Esophagus muscularis mucosa (tissue), 3 donors: Measurements from ENCODE around the gene CHAD.

ENCODE experiments used
- POLR2AphosphoS5 ChIP-seq, 2 donors: sonication (generic); formaldehyde crosslinking; IDR thresholded peaks; one replicate each; pipeline ENCODE4 v1.6.1; 2017; ENCODE audit warnings: antibody characterized with exemption in 2 of 2
- TF ChIP-seq, protein P1 (sequence below), 3 experiments: fragments of 200-600 bp in 2 of 3; fragments of 450-650 bp in 1 of 3; sonication (generic) in 2 of 3; IDR thresholded peaks; one replicate each; pipeline ENCODE4 v1.5.1; 2017 to 2019; ENCODE audit warnings: antibody characterized with exemption in 3 of 3, mild to moderate bottlenecking in 2 of 3, moderate library complexity in 1 of 3

DNA sequence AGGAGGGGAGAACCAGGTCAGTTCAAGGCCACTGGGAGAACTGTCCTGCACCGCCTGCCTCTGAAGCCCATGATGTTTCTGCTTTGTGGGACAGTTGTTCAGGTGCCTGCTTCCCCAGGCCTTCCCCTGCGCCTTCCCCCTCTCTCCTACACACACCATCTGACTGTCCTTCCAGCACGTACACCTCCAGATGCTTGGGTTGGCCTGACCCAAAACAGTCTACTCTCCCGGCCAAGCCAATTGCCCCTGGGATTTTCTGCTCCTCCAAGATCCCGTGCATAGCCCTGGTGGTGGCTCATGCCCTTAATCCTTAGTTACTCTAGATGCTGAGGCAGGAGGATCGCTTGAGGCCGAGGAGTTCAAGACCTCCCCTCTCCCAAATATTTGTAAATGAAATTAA lies 9.3 kb upstream of the CHAD start:
- TF ChIP-seq, protein P1, sequence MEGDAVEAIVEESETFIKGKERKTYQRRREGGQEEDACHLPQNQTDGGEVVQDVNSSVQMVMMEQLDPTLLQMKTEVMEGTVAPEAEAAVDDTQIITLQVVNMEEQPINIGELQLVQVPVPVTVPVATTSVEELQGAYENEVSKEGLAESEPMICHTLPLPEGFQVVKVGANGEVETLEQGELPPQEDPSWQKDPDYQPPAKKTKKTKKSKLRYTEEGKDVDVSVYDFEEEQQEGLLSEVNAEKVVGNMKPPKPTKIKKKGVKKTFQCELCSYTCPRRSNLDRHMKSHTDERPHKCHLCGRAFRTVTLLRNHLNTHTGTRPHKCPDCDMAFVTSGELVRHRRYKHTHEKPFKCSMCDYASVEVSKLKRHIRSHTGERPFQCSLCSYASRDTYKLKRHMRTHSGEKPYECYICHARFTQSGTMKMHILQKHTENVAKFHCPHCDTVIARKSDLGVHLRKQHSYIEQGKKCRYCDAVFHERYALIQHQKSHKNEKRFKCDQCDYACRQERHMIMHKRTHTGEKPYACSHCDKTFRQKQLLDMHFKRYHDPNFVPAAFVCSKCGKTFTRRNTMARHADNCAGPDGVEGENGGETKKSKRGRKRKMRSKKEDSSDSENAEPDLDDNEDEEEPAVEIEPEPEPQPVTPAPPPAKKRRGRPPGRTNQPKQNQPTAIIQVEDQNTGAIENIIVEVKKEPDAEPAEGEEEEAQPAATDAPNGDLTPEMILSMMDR (IDR thresholded peaks at IDR 0.05): no peak
- no peak for TF ChIP-seq POLR2AphosphoS5 (IDR thresholded peaks at IDR 0.05)
